Measurements from ENCODE around the gene HOXA10.

- no peak for TF ChIP-seq POLR2A (IDR thresholded peaks at IDR 0.05; ENCODE audit: low read length)
- TF ChIP-seq GATA1 (IDR thresholded peaks at IDR 0.05; ENCODE audit: low read depth, low read length): no peak
Observed at GRCh38 chr7:27180431-27181420, 6.6 kb upstream of the HOXA10 start.
